ENCODE data around the gene SYT9. TPM values are rescaled to one million over a fixed set of nuclear protein-coding genes. Genes with fewer than 3 reads are reported as not detected.

The SYT9 gene
- total and polyA plus RNA-seq, 2 of the 4 experiments (the other 2 are of a cell fraction): not detected

DNA sequence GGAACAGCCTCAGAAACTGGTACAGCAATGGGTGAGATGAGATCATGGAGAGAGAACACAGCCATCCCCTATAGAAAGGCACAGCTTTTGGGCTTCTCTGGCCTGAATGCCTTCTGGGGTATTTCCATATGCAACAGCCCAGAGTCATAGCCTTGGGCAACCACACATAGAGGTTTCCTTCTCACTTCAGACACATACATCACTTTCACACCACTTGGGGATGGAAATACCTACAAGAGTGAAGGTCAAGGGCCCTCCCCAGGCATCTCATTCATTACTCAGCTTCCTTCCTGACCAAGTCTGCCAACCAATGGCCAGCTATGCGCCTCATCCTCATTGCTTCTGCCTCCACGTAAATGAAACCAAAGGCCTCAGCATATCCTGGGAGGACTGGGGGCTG is 215.9 kb downstream of the SYT9 start:
- Histone ChIP-seq H3K79me1 (ENCODE audit: low read depth in 1 of 2, low read length in 2 of 2) (no peaks in the 10 kb centered on the region), H2AK9ac (replicated peaks; ENCODE audit: low read depth, low read length, poor library complexity) (no peak overlapping the region), H2BK5ac (ENCODE audit: low read depth, low read length, poor library complexity, severe bottlenecking) (no peak overlapping the region), H2BK15ac (ENCODE audit: low read depth, low read length) (no peak overlapping the region), H4K8ac (ENCODE audit: low read depth in 2 of 2, low read length in 2 of 2) (no peak overlapping the region), H3K14ac (replicated peaks; ENCODE audit: low read depth, low read length) (no peak overlapping the region), H3K9me1 (ENCODE audit: insufficient read depth, low read length) (no peaks in the 10 kb centered on the region), H4K20me1 (ENCODE audit: insufficient read depth, low read length) (no peaks in the 10 kb centered on the region), H2AK5ac (ENCODE audit: low read depth, low read length) (no peak overlapping the region), H3K4me1 (ENCODE audit: control insufficient read depth, insufficient read depth, low read length) (no peaks in the 10 kb centered on the region), H3K27me3 (ENCODE audit: control insufficient read depth, insufficient read depth, low read length) (no peaks in the 10 kb centered on the region), H3K4ac (ENCODE audit: low read depth, low read length) (no peak overlapping the region), H2BK120ac (ENCODE audit: low read depth, low read length) (no peak overlapping the region), H2AFZ (replicated peaks; ENCODE audit: low read length, poor library complexity) (no peak overlapping the region), H3K9ac (ENCODE audit: low read depth, low read length) (no peak overlapping the region), H3K36me3 (ENCODE audit: control insufficient read depth, insufficient read depth, low read length) (no peaks in the 10 kb centered on the region), H4K5ac (ENCODE audit: low read depth, low read length) (no peak overlapping the region), H3K4me2 (ENCODE audit: low read depth, low read length) (no peak overlapping the region), H2BK20ac (ENCODE audit: low read depth, low read length) (no peak overlapping the region), H3K27ac (ENCODE audit: insufficient read depth, low read length) (no peak overlapping the region), H3K18ac (ENCODE audit: low read depth, low read length) (no peak overlapping the region), H3K9me3 (ENCODE audit: control insufficient read depth, insufficient read depth, low read length) (no peaks in the 10 kb centered on the region), H3K23ac (ENCODE audit: low read depth, low read length) (no peak overlapping the region), H4K91ac (ENCODE audit: insufficient read depth, low read depth, low read length) (no peak overlapping the region), H3K56ac (ENCODE audit: extremely low read depth, insufficient read depth, low read length) (no peak overlapping the region), H3K4me3 (ENCODE audit: insufficient read depth, low read depth, low read length) (no peak overlapping the region)
- intact Hi-C loops (cut with micrococcal nuclease) (no loop called here), in situ Hi-C loops (cut with MboI; ENCODE audit: low sequenced_read_pairs) (no loop called here), dilution Hi-C loops (cut with HindIII; ENCODE audit: low sequenced_read_pairs, unreplicated experiment) (no loop called here)
- POLR2A ChIA-PET (ENCODE audit: unreplicated experiment): no interaction called here
- no peak for ATAC-seq (ENCODE audit: low read depth)
- no TSS peak for BruUV-seq (replicated peaks)
- no peak for TF ChIP-seq MXI1 (IDR thresholded peaks at IDR 0.05; ENCODE audit: borderline replicate concordance, low read depth, low read length)
- no peak for TF ChIP-seq RCOR1 (IDR thresholded peaks at IDR 0.05; ENCODE audit: insufficient replicate concordance, low read length)
- no peak for TF ChIP-seq CHD1 (IDR thresholded peaks at IDR 0.05; ENCODE audit: low read depth, low read length)
- no peak for TF ChIP-seq NFE2L2 (IDR thresholded peaks at IDR 0.05; ENCODE audit: low read depth, low read length)
- no peak for TF ChIP-seq RAD21 (IDR thresholded peaks at IDR 0.05; ENCODE audit: low read length)
- TF ChIP-seq POLR2A (IDR thresholded peaks at IDR 0.05; ENCODE audit: low read depth, low read length): no peak
- TF ChIP-seq RFX5 (IDR thresholded peaks at IDR 0.05; ENCODE audit: low read depth, low read length): no peak
- no peak for TF ChIP-seq MAZ (IDR thresholded peaks at IDR 0.05; ENCODE audit: borderline replicate concordance, low read depth, low read length)
- no peak for TF ChIP-seq ELK1 (IDR thresholded peaks at IDR 0.05; ENCODE audit: borderline replicate concordance, low read depth, low read length)
- no peak for TF ChIP-seq CEBPB (IDR thresholded peaks at IDR 0.05; ENCODE audit: low read depth, low read length)
- TF ChIP-seq CTCF (conservative IDR thresholded peaks at IDR 0.05; ENCODE audit: low read depth, low read length): no peak
- TF ChIP-seq FOS (IDR thresholded peaks at IDR 0.05; ENCODE audit: low read depth, low read length): no peak
- DNase-seq: no peak
- 54% methylated on average over 2 of the region's 2 CpGs; no CpG with 5 or more reads in 1 of the 2 experiments for WGBS, 2 experiments (ENCODE audit: extremely low coverage in 2 of 2, insufficient read length in 1 of 2)
- CTCF ChIA-PET: no interaction called here
